ENCODE data around the gene BAAT.

Gene BAAT

DNA sequence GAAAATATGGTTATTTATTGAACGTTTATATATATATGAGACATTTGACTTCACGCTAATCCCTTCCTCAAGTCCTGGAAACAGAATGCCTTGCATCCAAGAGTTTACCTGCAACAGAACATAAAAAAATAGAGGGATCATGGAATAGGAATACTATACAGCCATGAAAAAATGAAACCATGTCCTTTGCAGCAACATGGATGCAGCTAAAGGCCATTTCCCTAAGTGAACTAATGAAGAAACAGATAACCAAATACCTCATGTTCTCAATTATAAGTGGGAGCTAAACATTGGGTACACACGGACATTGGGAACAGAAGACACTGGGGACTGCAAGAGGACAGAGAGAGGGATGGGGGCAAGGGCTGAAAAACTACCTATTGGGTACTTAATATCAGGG lies 13.0 kb downstream of the BAAT start:
- no peak for DNase-seq (ENCODE audit: low read depth)
- no peak overlapping the region for H3K4me3 ChIP-seq (ENCODE audit: low read depth, low read length)
- TF ChIP-seq CTCF (IDR thresholded peaks at IDR 0.05; ENCODE audit: low read depth, low read length) (no peak), MAX (IDR thresholded peaks at IDR 0.05; ENCODE audit: low read depth, low read length) (no peak), POLR2A (IDR thresholded peaks at IDR 0.05; ENCODE audit: extremely low read depth, insufficient read length) (no peak), MYC (IDR thresholded peaks at IDR 0.05; ENCODE audit: low read depth, low read length) (no peak)

GRCh38 chr9:101369884-101370531 lies 14.8 kb downstream of the BAAT start:
- H3K4me3 ChIP-seq (ENCODE audit: low read depth, low read length), result no peak overlapping the region
- DNase-seq (ENCODE audit: low read depth), result no peak
- TF ChIP-seq MAX (IDR thresholded peaks at IDR 0.05; ENCODE audit: low read depth, low read length) (no peak), CTCF (IDR thresholded peaks at IDR 0.05; ENCODE audit: low read depth, low read length) (no peak), MYC (IDR thresholded peaks at IDR 0.05; ENCODE audit: low read depth, low read length) (no peak), POLR2A (IDR thresholded peaks at IDR 0.05; ENCODE audit: extremely low read depth, insufficient read length) (no peak)

- TF ChIP-seq POLR2A (IDR thresholded peaks at IDR 0.05; ENCODE audit: extremely low read depth, insufficient read length), result no peak
- no peak for DNase-seq (ENCODE audit: low read depth)
- H3K4me3 ChIP-seq (ENCODE audit: low read depth, low read length), result no peak overlapping the region
Observed at GRCh38 chr9:101369286-101369685, 15.5 kb downstream of the BAAT start.

GRCh38 chr9:101367323-101367722 lies 17.5 kb downstream of the BAAT start:
- no peak for DNase-seq (ENCODE audit: low read depth)
- H3K4me3 ChIP-seq (ENCODE audit: low read depth, low read length), result no peak overlapping the region
- TF ChIP-seq POLR2A (IDR thresholded peaks at IDR 0.05; ENCODE audit: extremely low read depth, insufficient read length) (no peak), MYC (IDR thresholded peaks at IDR 0.05; ENCODE audit: low read depth, low read length) (no peak), CTCF (IDR thresholded peaks at IDR 0.05; ENCODE audit: low read depth, low read length) (no peak), MAX (IDR thresholded peaks at IDR 0.05; ENCODE audit: low read depth, low read length) (no peak)

GRCh38 chr9:101366038-101366756 lies 18.6 kb downstream of the BAAT start:
- no peak for DNase-seq (ENCODE audit: low read depth)
- TF ChIP-seq MAX (IDR thresholded peaks at IDR 0.05; ENCODE audit: low read depth, low read length) (no peak), POLR2A (IDR thresholded peaks at IDR 0.05; ENCODE audit: extremely low read depth, insufficient read length) (no peak), MYC (IDR thresholded peaks at IDR 0.05; ENCODE audit: low read depth, low read length) (no peak), CTCF (IDR thresholded peaks at IDR 0.05; ENCODE audit: low read depth, low read length) (no peak)

DNA sequence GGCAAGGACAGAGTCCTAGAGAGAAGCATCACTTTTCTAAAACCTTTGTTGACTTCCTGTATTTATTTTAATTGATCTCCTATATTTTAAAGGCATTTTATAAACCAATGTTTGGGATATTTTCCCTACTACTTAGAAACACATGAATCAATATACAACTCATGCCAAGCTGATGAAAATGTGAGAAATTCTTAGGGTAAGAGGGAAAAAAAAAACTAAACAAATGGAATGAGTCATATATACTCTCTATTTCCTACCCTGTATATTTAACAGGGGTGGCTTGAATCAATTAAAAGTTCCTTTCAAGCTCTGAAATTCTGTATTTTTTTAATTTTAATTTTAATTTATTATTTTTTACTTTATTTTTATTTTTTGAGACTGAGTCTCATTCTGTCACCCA lies 19.6 kb downstream of the BAAT start:
- TF ChIP-seq MYC (IDR thresholded peaks at IDR 0.05; ENCODE audit: low read depth, low read length), result no peak
- no peak for TF ChIP-seq CTCF (IDR thresholded peaks at IDR 0.05; ENCODE audit: low read depth, low read length)
- no peak for TF ChIP-seq POLR2A (IDR thresholded peaks at IDR 0.05; ENCODE audit: extremely low read depth, insufficient read length)
- DNase-seq (ENCODE audit: low read depth), result no peak
- no peak overlapping the region for H3K4me3 ChIP-seq (ENCODE audit: low read depth, low read length)

More at GRCh38 chr9:101366038-101366756, 18.6 kb downstream of the BAAT start:
- H3K4me3 ChIP-seq (ENCODE audit: low read depth, low read length), result no peak overlapping the region

All from NB4 (cell line).